WTC11 (cell line): ENCODE measurements around the gene PRRC2C.

Source experiments
- ATF2 ChIP-seq: sonication (generic); formaldehyde crosslinking; IDR thresholded peaks from 2 replicates; pipeline ENCODE4 v1.8.1; 2022; ENCODE audit warnings: low read depth, missing genetic modification reagents, borderline replicate concordance
- CTCF ChIP-seq: fragments of 200-600 bp; IDR thresholded peaks from 2 replicates; pipeline ENCODE4 v1.8.0; 2022; ENCODE audit warnings: antibody characterized with exemption
- JUN ChIP-seq: sonication (generic); formaldehyde crosslinking; IDR thresholded peaks from 2 replicates; pipeline ENCODE4 v1.8.0; 2023; ENCODE audit warnings: mild to moderate bottlenecking, missing genetic modification reagents
- PRDM15 ChIP-seq: sonication (generic); formaldehyde crosslinking; IDR thresholded peaks from 2 replicates; pipeline ENCODE4 v1.8.0; 2022; ENCODE audit warnings: missing genetic modification reagents
- TP53 ChIP-seq: sonication (generic); formaldehyde crosslinking; IDR thresholded peaks from 2 replicates; pipeline ENCODE4 v1.8.1; 2023; ENCODE audit warnings: mild to moderate bottlenecking, missing genetic modification reagents

- TF ChIP-seq JUN (CRISPR knock-in tag) (no peak), PRDM15 (CRISPR knock-in tag) (no peak), CTCF (no peak), ATF2 (CRISPR knock-in tag) (no peak), TP53 (CRISPR knock-in tag) (no peak)
Measured at GRCh38 chr1:171550050-171550449, 64.7 kb downstream of the PRRC2C start.
